NCI-H82 (cell line): ENCODE results near the gene ITGA1.
"Not testable (repeated sequence)": the region's sequence is repeated elsewhere in the genome, so short reads cannot be mapped to it uniquely, and the experiment has no call there.

ENCODE experiments used
- DNase-seq: peaks from one replicate; lab custom pipeline; 2025; lab: John Stamatoyannopoulos, UW

The ITGA1 gene

GRCh38 chr5:52831786-52832511 is 44.2 kb downstream of the ITGA1 start:
- DNase-seq, result no peak

GRCh38 chr5:52834320-52834719 is 46.6 kb downstream of the ITGA1 start:
- DNase-seq, result no peak

GRCh38 chr5:52837068-52837467 is 49.4 kb downstream of the ITGA1 start:
- DNase-seq, result no peak

GRCh38 chr5:52837591-52838001 is 49.9 kb downstream of the ITGA1 start:
- DNase-seq, result no peak

- no peak for DNase-seq
Measured at GRCh38 chr5:52838326-52839015, 50.8 kb downstream of the ITGA1 start.

- DNase-seq, result no peak
Measured at GRCh38 chr5:52839285-52839684, 51.6 kb downstream of the ITGA1 start.

- no peak for DNase-seq
Measured at GRCh38 chr5:52840277-52841050, 52.7 kb downstream of the ITGA1 start.

- no peak for DNase-seq
Measured at GRCh38 chr5:52841114-52841513, 53.4 kb downstream of the ITGA1 start.

GRCh38 chr5:52842111-52842510 is 54.4 kb downstream of the ITGA1 start:
- no peak for DNase-seq

GRCh38 chr5:52844885-52845284 is 57.2 kb downstream of the ITGA1 start:
- DNase-seq, result no peak

- no peak for DNase-seq
Measured at GRCh38 chr5:52846182-52846842, 58.6 kb downstream of the ITGA1 start.

GRCh38 chr5:52848688-52849087 is 61.0 kb downstream of the ITGA1 start:
- not testable (repeated sequence) for DNase-seq

GRCh38 chr5:52849544-52849943 is 61.8 kb downstream of the ITGA1 start:
- DNase-seq, result no peak

GRCh38 chr5:52853650-52854049 is 65.9 kb downstream of the ITGA1 start:
- DNase-seq, result no peak

GRCh38 chr5:52854301-52854700 is 66.6 kb downstream of the ITGA1 start:
- no peak for DNase-seq

GRCh38 chr5:52854949-52855348 is 67.2 kb downstream of the ITGA1 start:
- DNase-seq, result no peak

- no peak for DNase-seq
Measured at GRCh38 chr5:52856564-52856963, 68.8 kb downstream of the ITGA1 start.

GRCh38 chr5:52859628-52860027 is 71.9 kb downstream of the ITGA1 start:
- DNase-seq, result no peak

- no peak for DNase-seq
Measured at GRCh38 chr5:52861368-52861767, 73.7 kb downstream of the ITGA1 start.

GRCh38 chr5:52863715-52864290 is 76.1 kb downstream of the ITGA1 start:
- no peak for DNase-seq

GRCh38 chr5:52864371-52864770 is 76.7 kb downstream of the ITGA1 start:
- DNase-seq, result no peak

- no peak for DNase-seq
Measured at GRCh38 chr5:52864884-52865283, 77.2 kb downstream of the ITGA1 start.
